Measurements from ENCODE around the gene STEAP1B. TPM values are rescaled to one million over a fixed set of nuclear protein-coding genes. Genes with fewer than 3 reads are reported as not detected.

The STEAP1B gene
- total RNA-seq, 1 donor from 2014 or later, result 1.4 TPM

DNA sequence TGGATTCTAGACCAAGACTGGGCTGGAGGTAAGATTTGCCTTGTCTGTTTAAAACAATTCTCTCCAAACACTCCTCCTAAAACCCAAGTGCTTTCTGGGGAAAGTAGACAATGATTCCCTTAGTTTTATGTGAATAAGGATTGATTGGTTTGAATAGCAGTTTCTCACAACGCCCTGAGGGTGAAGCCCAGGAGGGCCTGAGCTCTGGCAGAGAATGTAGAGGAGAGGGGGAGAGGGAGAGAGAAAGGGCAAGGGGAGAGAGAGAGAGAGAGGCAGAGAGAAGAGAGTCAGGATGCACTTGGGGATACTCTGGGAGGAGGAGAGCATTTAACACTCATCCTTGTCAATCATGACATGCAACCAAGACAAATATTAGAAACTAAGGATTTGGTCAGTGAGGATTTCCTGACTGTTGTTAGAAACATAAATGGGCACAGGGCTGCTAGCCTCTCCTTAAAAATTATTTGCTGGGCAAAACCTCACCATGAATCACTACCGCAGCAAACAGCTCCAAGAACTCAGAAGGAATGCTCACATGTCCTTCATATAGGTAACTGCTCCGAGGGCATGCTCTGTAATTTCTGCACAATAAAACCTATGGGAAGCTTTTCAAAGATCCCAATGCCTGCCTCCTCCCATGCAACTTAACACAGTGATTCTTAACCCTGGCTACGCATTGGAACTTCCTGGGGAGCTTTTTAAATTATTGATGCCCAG lies 87.9 kb downstream of the STEAP1B start:
- H3K36me3 Mint-ChIP-seq (ENCODE audit: unreplicated experiment), result no peaks in the 10 kb centered on the region
- TF ChIP-seq, protein P1, sequence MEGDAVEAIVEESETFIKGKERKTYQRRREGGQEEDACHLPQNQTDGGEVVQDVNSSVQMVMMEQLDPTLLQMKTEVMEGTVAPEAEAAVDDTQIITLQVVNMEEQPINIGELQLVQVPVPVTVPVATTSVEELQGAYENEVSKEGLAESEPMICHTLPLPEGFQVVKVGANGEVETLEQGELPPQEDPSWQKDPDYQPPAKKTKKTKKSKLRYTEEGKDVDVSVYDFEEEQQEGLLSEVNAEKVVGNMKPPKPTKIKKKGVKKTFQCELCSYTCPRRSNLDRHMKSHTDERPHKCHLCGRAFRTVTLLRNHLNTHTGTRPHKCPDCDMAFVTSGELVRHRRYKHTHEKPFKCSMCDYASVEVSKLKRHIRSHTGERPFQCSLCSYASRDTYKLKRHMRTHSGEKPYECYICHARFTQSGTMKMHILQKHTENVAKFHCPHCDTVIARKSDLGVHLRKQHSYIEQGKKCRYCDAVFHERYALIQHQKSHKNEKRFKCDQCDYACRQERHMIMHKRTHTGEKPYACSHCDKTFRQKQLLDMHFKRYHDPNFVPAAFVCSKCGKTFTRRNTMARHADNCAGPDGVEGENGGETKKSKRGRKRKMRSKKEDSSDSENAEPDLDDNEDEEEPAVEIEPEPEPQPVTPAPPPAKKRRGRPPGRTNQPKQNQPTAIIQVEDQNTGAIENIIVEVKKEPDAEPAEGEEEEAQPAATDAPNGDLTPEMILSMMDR (IDR thresholded peaks at IDR 0.05), result no peak
- H3K27ac Mint-ChIP-seq (ENCODE audit: unreplicated experiment), result no peak overlapping the region
- no peak overlapping the region for H3K4me3 Mint-ChIP-seq (ENCODE audit: unreplicated experiment)
- H3K4me1 Mint-ChIP-seq (ENCODE audit: unreplicated experiment), result no peaks in the 10 kb centered on the region
- no peaks in the 10 kb centered on the region for H3K27me3 Mint-ChIP-seq (ENCODE audit: unreplicated experiment)
- no peak for DNase-seq (ENCODE audit: extremely low spot score, unreplicated experiment)
- H3K9me3 Mint-ChIP-seq (ENCODE audit: unreplicated experiment), result no peaks in the 10 kb centered on the region

DNA sequence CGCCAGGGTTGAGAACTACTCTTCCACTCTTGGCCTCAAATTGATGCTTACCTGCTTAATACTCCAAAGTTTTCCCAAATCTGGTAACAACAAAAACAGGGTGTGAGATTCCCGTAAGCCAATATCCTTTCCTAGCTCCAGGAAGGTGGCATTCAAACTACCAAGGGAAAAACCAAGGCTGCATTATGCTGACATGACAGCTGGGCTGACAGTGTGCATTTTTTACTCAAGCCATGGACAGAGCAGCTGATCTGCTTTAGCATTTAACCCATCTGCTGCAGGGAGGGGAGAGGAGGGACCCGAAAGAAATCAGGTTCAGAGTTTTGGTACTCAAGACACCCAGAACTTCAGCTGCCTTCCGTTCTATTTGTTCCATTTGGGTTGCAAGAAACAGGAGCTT lies 93.3 kb downstream of the STEAP1B start:
- no peaks in the 10 kb centered on the region for H3K27me3 Mint-ChIP-seq (ENCODE audit: unreplicated experiment)
- TF ChIP-seq, protein P1 (IDR thresholded peaks at IDR 0.05), result no peak

DNA sequence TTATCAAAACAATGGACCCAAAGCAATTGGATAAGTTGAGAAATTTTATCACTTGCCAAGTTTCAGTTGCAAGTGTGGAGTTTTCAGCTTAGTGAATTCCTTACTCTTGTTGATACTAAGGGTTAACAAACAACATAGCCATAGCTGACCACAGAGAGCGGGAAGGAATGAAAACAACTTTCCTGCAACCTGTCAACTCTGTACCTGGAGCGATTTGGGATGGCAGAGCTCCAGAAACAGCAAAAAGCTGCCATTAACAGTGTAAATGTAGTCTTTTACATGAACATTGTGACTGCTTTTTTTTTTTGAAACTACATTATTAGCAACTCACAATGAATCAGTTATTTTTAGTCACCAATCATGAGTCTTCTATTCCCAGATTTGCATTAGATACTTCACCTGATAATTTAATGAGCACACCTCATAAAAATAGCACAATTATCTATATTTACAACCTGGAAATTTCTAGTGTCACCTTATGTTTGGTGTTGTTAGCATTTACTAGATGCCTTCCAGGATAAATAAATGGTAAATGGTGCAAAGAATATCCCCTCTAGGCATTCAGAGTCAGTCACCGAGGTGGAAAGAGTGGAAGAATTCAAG lies 95.5 kb downstream of the STEAP1B start:
- no peak overlapping the region for H3K27ac Mint-ChIP-seq (ENCODE audit: unreplicated experiment)
- no peak for DNase-seq (ENCODE audit: extremely low spot score, unreplicated experiment)
- no peaks in the 10 kb centered on the region for H3K9me3 Mint-ChIP-seq (ENCODE audit: unreplicated experiment)
- H3K4me3 Mint-ChIP-seq (ENCODE audit: unreplicated experiment), result no peak overlapping the region
- H3K36me3 Mint-ChIP-seq (ENCODE audit: unreplicated experiment), result no peaks in the 10 kb centered on the region
- H3K27me3 Mint-ChIP-seq (ENCODE audit: unreplicated experiment), result no peaks in the 10 kb centered on the region
- TF ChIP-seq, protein P1 (IDR thresholded peaks at IDR 0.05), result no peak
- H3K4me1 Mint-ChIP-seq (ENCODE audit: unreplicated experiment), result no peaks in the 10 kb centered on the region

More for the DNA sequence above, 93.3 kb downstream of the STEAP1B start:
- DNase-seq (ENCODE audit: extremely low spot score, unreplicated experiment), result no peak
- Mint-ChIP-seq H3K9me3 (ENCODE audit: unreplicated experiment) (no peaks in the 10 kb centered on the region), H3K27ac (ENCODE audit: unreplicated experiment) (no peak overlapping the region), H3K36me3 (ENCODE audit: unreplicated experiment) (no peaks in the 10 kb centered on the region), H3K4me3 (ENCODE audit: unreplicated experiment) (no peak overlapping the region), H3K4me1 (ENCODE audit: unreplicated experiment) (no peaks in the 10 kb centered on the region)

- H3K36me3 Mint-ChIP-seq (ENCODE audit: unreplicated experiment), result no peaks in the 10 kb centered on the region
Observed at GRCh38 chr7:22403344-22403743, 96.6 kb downstream of the STEAP1B start.

GRCh38 chr7:22402250-22402649 lies 97.7 kb downstream of the STEAP1B start:
- no peak overlapping the region for H3K4me3 Mint-ChIP-seq (ENCODE audit: unreplicated experiment)
- no peaks in the 10 kb centered on the region for H3K36me3 Mint-ChIP-seq (ENCODE audit: unreplicated experiment)
- no peaks in the 10 kb centered on the region for H3K27me3 Mint-ChIP-seq (ENCODE audit: unreplicated experiment)
- no peaks in the 10 kb centered on the region for H3K9me3 Mint-ChIP-seq (ENCODE audit: unreplicated experiment)
- DNase-seq (ENCODE audit: extremely low spot score, unreplicated experiment), result no peak
- no peak overlapping the region for H3K27ac Mint-ChIP-seq (ENCODE audit: unreplicated experiment)
- H3K4me1 Mint-ChIP-seq (ENCODE audit: unreplicated experiment), result no peaks in the 10 kb centered on the region
- TF ChIP-seq, protein P1 (IDR thresholded peaks at IDR 0.05), result no peak

More at GRCh38 chr7:22403344-22403743, 96.6 kb downstream of the STEAP1B start:
- TF ChIP-seq, protein P1 (IDR thresholded peaks at IDR 0.05), result no peak
- Mint-ChIP-seq H3K27ac (ENCODE audit: unreplicated experiment) (no peak overlapping the region), H3K9me3 (ENCODE audit: unreplicated experiment) (no peaks in the 10 kb centered on the region), H3K27me3 (ENCODE audit: unreplicated experiment) (no peaks in the 10 kb centered on the region), H3K4me3 (ENCODE audit: unreplicated experiment) (no peak overlapping the region), H3K4me1 (ENCODE audit: unreplicated experiment) (no peaks in the 10 kb centered on the region)
- no peak for DNase-seq (ENCODE audit: extremely low spot score, unreplicated experiment)

Measured in osteocyte (in vitro differentiated cells).